C1 segment of cervical spinal cord (tissue), 14 donors: ENCODE results near the gene ARMC9.
A peak's percentile ranks its signal among the peaks of the same experiment; 100 is the strongest.
"Not testable (repeated sequence)": the region's sequence is repeated elsewhere in the genome, so short reads cannot be mapped to it uniquely, and the experiment has no call there.

Experiments used
- DNase-seq, 14 donors: peaks; one replicate each; lab custom pipeline; 2025; lab: John Stamatoyannopoulos, UW

The ARMC9 gene

DNA sequence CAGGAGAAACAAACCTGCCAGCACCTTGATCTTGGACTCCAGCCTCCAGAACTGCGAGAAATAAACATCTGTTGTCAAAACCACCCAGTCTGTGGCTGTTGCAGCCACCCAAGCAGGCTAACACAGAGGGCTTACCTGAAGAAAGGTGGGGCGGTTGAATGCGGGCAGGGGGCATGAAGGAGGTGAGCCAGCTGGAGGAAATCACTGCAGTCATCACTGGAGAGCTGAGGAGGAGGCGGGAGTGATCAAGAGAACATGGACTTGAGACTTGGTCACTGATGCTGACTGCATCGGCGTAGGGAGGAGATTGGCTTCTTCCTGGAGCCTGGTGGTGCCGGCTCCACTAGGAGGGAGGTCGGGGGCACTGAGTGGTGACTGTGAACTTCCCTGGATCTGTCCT is 14.6 kb upstream of the ARMC9 start:
- DNase-seq, result no peak

DNA sequence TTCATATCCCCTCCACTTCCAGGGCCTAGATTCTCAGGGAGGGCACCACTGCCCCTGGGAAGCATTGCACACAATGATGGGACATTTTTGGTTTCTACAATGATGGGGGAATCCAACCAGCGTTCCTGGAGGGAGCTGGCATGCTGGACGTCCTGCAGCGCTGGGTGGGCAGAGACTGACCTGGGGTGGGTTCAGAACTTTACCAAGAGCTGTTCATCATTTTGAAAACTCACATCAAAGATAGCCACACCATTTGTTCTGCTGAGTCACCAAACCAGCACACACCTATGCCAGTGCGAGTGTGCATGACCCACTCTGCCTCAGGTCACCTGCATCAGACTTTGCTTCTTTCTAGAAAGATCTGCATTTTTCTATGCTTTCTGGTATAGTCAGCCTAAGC is 14.1 kb upstream of the ARMC9 start:
- DNase-seq, result no peak

DNA sequence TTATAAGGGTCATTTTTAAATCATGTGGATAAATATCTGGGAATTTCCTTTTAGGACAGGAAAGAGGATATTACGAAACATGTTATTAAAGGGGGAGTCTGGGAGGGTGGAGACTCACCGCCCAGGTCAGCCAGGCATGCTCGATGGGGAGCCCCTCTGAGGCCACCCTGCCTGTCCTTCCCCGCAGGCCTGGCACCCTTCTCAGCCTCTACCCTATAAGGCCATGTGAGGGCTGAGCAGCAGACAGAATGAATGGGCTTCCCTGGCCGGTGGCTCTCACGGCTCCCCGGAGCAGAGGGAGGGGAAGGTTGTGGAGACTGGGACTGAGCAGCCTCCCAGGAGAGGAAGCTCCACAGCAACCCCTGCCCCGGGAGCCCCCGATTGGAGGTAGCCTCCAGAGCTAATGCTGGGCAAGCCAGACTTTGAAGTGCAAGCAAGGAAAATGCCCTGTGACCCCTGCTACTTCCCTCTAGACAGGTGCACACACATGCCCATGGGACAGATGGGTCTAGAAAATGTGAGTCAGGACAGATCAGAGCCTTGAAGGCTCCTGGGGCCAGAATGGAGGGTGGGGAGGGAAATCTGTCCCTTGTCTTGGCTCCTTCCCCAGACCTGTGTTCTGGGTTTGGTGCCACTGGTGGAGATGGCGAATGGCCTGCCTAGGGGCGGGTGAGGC is 13.2 kb upstream of the ARMC9 start:
- DNase-seq, result no peak

DNA sequence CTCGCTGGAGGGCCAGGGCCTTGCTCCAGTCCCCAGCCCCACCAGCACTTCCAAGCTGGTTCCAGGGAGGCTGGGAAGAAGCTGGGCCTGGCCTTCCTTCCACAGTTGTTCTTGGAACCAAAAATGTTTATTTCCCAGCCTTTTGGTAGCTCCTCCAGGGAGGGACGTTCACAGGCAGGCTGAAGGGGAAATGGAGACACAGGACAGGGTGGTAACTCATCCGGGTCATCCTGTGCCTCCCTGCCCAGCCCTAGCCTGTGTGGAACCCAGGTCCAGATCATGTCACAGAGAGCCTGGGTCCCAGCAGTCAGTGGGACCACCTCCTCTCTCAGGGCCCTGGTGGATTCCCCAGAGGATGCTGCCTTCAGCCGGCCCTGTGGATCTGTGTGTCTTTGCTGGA is 12.5 kb upstream of the ARMC9 start:
- no peak for DNase-seq

DNA sequence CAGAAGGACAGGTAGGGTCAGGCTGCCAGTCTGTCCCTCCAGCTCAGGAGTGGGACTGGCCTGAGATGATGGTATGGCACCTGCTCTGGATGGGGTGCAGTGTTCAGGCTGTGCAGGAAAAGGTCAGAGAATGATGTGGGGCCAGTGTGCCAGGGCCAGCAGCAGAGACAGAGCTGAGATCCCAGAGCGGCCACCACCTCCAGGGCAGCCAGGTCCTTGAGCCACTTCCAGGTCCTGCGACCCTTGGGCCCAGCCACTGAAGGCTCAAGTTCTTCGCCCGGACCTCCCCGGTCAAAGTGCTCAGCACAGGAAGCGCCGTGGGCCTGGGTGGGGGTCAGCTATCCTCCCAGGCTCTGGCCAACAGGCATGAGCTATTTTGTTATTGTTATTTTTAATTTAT is 12.1 kb upstream of the ARMC9 start:
- no peak for DNase-seq

DNA sequence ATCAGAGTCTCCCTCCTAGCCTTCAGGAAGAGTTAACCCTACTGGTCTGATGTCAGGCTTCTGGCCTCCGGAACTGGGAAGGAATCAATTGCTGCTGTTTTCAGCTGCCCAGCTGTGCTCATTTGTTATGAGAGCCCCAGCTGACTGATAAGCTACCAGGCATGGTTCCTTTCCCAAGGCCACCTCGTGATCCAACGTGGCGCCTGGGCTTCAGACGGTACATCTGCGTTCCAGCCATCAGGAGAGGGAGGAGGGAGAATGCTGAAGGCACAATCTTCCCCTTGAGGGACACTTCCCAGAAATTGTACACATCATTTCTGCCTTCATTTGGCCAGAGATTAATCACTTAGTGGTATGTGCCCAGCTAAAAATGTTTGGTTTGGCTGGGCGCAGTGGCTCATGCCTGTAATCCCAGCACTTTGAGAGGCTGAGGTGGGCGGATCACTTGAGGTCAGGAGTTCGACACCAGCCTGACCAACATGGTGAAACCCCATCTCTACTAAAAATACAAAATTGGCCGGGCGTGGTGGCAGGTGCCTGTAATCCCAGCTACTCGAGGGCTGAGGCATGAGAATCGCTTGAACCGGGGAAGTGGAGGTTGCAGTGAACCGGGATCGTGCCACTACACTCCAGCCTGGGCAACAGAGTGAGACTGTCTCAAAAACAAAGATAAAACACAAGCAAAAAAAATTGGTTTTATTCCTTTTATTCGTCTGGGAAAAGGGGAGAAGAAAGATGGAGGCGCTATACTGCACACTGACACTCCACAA is 10.5 kb upstream of the ARMC9 start:
- no peak for DNase-seq

DNA sequence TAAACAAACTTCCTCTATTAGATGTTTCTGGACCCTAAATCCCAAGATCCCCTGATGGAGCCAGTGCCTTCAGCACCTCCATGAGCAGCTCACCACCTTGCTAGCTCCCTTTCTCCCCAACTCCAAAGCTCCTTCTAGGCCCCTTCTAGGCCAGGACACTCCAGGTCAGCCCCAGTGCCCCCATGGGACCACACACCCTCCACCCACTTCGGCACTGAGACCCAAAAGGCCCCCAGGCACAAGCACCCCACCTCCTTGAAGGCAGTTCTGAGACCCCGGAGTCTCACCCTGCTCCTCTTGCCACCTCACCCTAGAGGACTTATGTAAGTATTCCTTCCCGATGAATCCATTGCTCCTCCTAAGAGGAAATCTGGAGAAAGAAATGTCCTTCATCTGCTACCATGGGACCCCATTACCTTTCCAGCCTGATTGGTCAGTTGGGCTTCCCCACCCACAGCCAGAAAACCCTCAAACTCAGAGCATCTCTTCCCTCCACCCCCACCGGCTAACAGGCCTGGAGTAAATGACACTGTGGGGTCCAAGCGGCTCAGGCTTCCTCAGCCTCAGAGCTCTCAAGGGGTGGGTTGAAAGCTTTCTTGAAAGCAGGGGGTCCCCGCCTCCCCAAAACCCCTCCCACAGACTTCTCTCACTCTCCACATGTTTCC is 9.8 kb upstream of the ARMC9 start:
- DNase-seq, result no peak

DNA sequence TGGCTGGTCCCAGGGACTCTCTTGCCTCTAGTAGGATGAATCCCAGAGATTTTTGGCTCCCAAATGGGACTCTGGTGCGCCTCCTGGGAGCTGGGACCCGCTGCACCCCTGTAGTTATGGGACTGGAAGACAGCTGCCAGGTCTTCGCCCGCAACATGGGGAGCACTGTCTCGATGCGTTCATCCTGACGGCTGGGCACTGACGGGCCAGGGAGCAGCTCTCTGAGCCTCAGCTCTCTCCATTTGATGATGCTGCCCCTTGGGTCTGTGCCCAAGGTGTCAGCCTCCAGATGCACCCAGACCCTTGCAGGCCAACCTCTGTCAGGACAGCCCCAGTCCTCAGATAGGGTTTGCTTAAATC is 9.3 kb upstream of the ARMC9 start:
- no peak for DNase-seq

DNA sequence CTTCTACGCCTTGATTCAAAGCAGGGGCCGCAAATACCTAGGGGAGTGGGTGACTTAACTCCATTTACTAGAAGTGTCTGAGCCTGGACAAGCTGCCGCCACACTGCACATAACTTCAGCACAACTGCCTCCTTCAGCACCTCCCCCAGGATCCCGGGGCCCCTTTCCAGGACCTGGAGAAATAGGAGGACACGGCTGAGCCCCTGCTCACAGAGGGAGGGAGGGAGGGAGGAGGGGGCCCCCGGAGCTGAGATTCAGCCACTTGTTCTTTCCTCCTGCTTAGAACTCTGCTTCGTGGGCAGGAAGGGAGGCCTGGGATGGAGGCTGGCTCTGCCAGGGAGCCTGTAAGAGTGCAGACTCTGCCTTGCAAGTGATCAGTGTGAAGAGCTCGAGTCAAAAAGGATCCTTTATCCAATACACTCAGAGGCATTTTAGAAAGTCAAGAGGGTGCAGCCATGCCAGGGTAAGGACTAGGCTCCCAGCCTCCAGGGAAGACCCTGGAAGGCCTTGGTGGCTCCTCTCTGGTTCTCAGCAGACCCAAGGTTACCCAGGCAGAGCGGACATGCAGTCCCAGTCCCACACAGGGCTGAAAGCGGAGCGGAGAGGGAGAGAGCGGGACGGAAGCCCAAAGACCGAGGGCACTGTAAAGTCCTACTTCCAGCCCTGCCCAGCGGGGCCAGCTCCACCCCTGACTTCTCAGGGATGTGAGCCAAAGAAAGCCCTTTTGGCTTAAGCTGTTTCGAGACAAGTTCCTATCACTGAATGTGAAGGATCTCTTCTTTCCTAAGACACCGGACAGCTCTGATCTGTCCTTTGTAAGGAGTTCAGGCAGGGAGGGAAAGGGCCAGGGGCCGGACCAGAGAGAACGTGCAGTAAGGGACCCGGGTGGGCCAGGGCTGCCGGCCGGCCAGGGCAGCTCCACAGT is 8.6 kb upstream of the ARMC9 start:
- DNase-seq, result peak in 7 of 14 donors; percentile 36 to 74 (median 41)

DNA sequence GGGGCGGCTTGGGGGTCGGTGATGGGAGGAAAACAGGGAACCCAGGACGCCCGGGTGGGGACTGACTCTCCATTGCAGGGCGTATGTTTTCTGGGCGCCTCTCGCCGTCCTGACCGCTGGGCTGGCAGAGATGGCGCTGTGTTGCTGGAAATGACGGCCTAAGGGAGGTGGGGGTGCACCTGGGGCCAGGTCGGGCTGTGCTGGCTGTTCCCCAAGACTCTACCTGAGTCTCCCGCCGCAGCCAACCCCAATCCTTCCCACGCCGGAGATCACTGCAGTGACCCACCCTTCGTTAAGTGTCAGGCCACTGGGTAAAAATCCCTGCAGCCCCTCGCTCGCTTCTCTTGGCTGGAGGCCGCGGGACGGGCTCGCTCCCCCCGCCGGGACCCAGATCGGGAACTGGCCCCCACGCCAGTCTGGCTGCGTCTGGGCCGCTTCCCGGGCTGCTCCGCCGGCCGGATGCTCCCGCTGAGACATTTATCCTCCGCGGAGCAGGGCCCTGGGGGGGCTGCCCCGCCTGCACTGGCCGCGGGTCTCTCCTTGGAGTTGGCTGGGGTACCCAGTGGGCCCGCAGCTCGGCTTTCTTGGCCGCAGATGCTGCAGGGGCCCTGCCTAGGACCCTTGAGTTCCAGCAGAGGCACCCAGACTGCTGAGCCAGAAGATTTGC is 7.8 kb upstream of the ARMC9 start:
- peak in 10 of 14 donors; percentile 38 to 86 (median 58) for DNase-seq

DNA sequence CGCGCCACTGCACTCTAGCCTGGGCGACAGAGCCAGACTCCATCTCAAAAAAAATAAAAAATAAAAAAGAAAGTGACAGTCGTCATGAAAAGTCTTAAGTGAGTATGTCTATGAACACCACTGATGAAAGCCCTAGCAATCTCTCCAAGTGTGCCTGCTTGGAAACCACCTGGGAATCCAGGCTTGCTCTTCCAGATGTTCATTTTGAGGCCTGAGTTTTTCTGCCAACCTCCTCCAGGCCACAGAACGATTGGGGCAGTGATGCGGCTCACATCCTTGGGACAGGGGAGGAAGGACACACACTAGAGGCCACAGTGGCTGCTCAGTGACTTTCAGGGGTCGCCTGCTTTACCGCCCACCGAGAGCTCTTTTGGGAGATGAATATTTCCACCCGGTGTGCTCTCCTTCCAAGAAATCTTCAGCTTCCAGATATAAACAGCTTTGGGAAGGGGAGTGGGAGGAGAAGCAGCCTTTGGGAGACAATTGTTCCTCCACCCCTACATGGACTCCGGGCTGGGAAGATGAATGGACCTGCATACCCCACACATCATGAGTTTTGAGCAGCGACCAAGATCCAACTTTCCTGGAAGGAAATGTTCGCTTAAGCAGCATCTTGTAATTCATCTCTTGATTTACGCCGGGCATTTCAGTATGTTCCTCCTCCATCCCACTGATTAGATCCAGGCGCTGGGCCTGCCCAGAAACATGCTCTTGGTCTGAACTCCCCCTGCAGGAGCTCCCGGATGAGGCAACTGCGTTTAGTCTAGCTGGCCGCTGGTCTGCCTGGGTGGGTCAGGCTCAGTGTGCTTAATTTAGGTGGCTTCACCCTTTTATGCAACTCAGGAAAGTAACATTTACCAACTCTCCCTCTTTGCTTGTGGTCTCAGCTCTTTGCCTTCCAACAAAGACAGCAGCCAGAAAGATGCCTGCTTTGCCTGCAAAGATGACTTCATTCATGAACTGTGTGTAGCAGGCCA is 6.2 kb upstream of the ARMC9 start:
- DNase-seq, result peak in 4 of 14 donors; percentile 4 to 26 (median 10)

DNA sequence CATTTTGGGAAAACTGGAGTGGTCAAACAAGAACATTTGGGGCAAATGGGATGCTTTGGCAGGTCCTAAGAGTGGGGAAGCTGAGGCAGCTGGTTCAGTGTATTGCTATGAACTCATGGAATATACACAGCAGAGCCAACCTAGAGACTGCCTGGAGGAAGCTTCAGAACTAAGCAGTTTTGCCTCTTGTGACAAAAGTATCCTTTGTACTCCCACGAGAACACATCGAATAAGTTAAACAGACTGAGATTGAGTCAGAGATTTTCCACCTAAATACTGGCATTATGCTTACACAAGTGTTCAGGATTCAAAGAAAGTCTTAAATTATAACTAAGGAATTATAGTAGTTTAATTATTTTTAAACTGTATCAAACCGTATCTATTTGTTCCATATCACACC is 5.2 kb upstream of the ARMC9 start:
- no peak for DNase-seq

DNA sequence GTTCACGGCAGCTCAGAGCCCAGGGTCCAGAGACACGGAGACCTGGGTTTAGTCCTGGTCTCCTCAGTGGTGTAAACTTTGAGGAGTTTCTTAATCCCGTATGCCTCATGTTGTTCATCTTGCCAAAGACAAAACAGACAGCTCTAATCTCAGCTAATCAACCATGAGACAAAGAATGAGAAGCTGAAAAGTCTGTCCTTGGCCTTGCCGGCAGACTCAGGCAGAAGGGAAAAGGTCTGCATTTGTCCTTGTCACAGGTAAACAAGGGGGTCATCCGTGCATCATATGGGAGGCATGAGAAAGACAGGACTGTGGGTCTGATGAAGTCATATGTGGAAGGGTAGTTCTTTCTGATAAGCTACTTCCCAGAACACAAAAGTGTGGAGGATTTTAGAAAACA is 1.8 kb upstream of the ARMC9 start:
- DNase-seq, result no peak

DNA sequence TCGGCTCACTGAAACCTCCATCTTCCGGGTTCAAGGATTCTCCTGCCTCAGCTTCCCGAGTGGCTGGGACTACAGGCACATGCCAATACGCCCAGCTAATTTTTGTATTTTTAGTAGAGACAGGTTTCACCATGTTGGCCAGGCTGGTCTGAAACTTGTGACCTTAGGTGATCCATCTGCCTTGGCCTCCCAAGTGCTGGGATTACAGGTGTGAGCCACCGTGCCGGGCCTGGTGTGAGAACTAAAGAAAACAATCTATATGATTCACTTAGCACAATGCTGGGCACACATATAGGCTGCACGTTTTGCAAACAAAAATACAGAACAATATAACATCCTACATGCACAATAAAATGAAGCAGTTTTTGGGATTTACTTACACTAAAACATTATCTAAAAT is 1.2 kb upstream of the ARMC9 start:
- not testable (repeated sequence) for DNase-seq

DNA sequence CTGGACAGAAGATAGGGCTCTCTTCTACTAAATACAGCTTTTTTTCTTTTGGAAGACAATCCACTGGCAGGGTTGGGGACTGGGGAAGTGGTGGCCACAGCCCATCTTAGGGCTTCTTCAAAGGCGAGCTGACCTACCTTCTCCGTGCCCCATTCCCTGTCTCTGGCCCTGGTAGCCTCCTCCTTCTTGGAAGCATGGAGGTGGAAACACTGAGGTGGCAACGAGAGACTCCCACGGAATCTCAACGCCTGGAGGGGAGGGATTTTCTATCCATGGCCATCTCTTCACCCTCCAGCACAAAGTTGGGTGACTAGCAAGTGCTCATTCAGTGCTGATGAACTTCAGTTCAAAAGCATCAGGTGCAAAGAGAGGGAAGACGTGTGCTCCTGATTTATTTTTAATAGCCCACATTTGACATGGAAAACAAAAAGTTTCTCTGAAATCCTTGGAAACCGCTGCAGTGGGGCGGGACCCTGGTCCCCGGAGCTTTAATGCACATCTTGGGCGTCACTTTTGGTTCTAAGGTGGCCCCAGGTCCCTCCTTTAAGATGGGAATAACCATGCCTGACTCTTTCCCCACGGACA is 633 bp upstream of the ARMC9 start:
- no peak for DNase-seq

DNA sequence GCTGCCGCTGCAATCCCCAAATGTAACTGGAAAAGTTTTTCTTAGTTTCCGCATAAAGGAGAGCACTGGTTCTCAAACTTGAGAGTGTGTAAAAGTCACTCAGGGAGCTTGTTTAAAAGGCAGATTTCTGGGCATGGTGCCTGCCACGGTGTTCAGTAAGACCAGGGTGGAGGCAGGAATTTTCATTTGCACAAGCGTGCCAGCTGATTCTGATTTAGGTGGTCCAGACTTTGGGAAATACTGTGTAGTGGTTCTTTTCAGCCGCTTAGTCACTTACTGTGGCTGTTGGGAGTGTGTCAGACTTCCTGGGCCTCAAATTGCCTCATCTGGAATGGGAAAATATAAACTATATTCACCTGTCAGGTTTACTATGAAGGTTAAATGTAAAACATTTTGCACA is 788 bp downstream of the ARMC9 start:
- no peak for DNase-seq

DNA sequence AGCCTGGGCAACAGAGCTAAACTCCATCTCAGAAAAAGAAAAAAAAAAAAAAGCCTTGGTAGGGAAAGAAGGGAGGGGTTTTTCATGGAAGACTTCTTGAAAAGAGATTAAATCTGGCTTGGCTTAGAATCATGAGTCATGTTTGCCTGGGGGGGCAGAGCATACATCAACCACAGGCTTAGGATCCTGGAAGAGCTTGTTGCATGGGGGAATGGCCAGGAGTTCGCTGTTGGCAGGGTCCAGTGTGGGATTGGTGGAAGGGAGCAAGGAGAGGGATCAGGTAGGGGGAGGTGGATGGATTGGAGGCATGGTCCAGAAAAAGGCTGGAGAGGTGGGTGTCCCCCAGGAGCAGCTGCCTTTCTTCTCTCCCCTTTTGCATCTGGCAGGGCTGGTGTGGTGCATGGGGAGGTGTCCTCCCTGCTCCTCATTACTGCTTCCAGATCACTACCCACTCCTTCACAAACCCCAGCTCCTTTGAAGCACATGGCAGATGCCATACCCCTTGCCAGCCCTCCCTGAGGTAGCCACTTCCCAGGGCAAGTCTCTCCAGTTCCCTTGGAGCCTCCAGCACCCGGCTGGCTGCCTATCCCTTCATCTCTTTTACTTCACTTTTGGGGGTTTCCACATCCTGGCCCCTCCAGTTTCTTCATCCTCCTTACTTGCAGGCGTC is 2.5 kb downstream of the ARMC9 start:
- no peak for DNase-seq

DNA sequence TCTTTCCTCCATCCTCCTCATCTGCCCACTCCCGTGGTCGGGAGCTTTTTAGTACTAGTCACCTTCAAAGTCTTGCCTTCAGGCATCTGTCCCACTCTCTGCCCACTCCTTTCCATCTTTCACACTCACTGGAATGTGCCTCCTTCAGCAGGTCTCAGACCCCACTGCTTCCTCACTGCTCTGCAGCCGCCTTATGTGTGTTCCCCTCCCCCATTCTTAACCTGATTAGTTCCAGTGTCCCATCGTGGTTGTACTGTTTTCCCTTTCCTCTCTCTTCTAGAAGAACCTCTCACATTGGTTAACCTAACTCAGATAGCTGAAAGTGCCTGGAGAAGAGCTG is 3.0 kb downstream of the ARMC9 start:
- DNase-seq, result no peak

DNA sequence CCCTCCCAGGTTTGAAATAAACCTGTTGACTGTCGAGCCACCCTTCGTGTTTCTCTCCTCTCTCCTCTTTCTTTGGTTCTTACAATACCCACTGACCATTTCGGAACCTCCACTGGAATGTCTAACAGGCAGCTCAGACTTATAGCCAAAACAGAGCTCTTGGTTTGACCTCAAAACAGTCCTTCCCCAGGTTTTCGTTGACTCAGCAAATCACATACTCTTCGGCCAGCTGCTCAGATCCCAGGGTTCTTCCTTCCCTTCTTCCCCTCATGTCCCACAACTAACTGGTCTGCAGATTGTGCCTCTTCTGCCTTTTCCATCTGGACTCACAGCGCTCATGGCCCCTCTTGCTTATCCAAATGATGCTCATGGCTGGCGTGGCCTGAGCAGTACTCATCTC is 4.7 kb downstream of the ARMC9 start:
- DNase-seq, result no peak
